GM19043 (cell line): Measurements from ENCODE around the gene SLC25A22.

ENCODE experiments used
- ATAC-seq: cut with Tn5 transposase; IDR thresholded peaks from one replicate; pipeline ENCODE4 v1.9.1; 2021; ENCODE audit warnings: low read depth; ENCODE audit not compliant: unreplicated experiment

The SLC25A22 gene

GRCh38 chr11:776263-776560, 21.9 kb downstream of the SLC25A22 start:
- ATAC-seq: no peak

GRCh38 chr11:774873-775592, 23.0 kb downstream of the SLC25A22 start:
- ATAC-seq: no peak

- ATAC-seq: no peak
Observed at GRCh38 chr11:773830-774229, 24.3 kb downstream of the SLC25A22 start.

GRCh38 chr11:773425-773824, 24.7 kb downstream of the SLC25A22 start:
- ATAC-seq: no peak

- no peak for ATAC-seq
Observed at GRCh38 chr11:772429-773390, 25.4 kb downstream of the SLC25A22 start.

- no peak for ATAC-seq
Observed at GRCh38 chr11:771617-772204, 26.4 kb downstream of the SLC25A22 start.

- ATAC-seq: no peak
Observed at GRCh38 chr11:770642-771616, 27.2 kb downstream of the SLC25A22 start.

GRCh38 chr11:769887-770641, 28.0 kb downstream of the SLC25A22 start:
- ATAC-seq: no peak

GRCh38 chr11:767238-767637, 30.8 kb downstream of the SLC25A22 start:
- no peak for ATAC-seq

- no peak for ATAC-seq
Observed at GRCh38 chr11:766936-767210, 31.2 kb downstream of the SLC25A22 start.

- no peak for ATAC-seq
Observed at GRCh38 chr11:766106-766935, 31.8 kb downstream of the SLC25A22 start.

GRCh38 chr11:765802-766091, 32.3 kb downstream of the SLC25A22 start:
- ATAC-seq: no peak

- ATAC-seq: no peak
Observed at GRCh38 chr11:765025-765801, 32.9 kb downstream of the SLC25A22 start.

GRCh38 chr11:764322-765024, 33.6 kb downstream of the SLC25A22 start:
- ATAC-seq: no peak

- no peak for ATAC-seq
Observed at GRCh38 chr11:763549-764321, 34.3 kb downstream of the SLC25A22 start.

- no peak for ATAC-seq
Observed at GRCh38 chr11:763073-763463, 35.0 kb downstream of the SLC25A22 start.

GRCh38 chr11:762421-763072, 35.5 kb downstream of the SLC25A22 start:
- ATAC-seq: no peak
